K562 (cell line): ENCODE results near the gene EIF1. TPM values are rescaled to one million over a fixed set of nuclear protein-coding genes. Genes with fewer than 3 reads are reported as not detected.

Experiments used
- ATAC-seq: fragments of 200-7000 bp; cut with Tn5 transposase; 3 replicates; pipeline ENCODE4 v1.9.1; 2020; ENCODE audit warnings: moderate library complexity
- BruUV-seq: library from RNA; stranded (reverse); fragments of 400-500 nt; replicated peaks from 2 replicates; lab custom pipeline; 2021; lab: Mats Ljungman, UMichigan
- CTCF ChIA-PET: fragments of 300-600 bp; formaldehyde crosslinking; extraction: SDS; loops from one replicate; lab custom pipeline; 2021; ENCODE audit warnings: low intra/inter-chr PET ratio; lab: Yijun Ruan, JAX
- POLR2A ChIA-PET: fragments of 300-600, 350-650 bp; sonication (Branson Sonifier 250); formaldehyde crosslinking; extraction: SDS; loops from one replicate; lab custom pipeline; 2021; ENCODE audit warnings: antibody characterized with exemption, inconsistent platforms; lab: Yijun Ruan, JAX
- DNase-seq, 4 experiments: peaks; one replicate each; pipeline versions ENCODE4 v3.0.0 to v3.0.0-alpha.2; 2011 to 2018; ENCODE audit warnings: low spot score in 3 of 4, mixed read lengths in 3 of 4; ENCODE audit errors: extremely low read depth in 1 of 4
- FAIRE-seq: peaks from 2 replicates; lab custom pipeline; 2011; peaks lifted over from hg19 to GRCh38; lab: Jason Lieb, UNC
- H2AFZ ChIP-seq: 2 replicates; pipeline ENCODE4 v1.6.0; 2011; ENCODE audit warnings: low read depth, low read length, control low read depth, inconsistent platforms
- H3K27ac ChIP-seq: fragments of 200-600 bp; 3 replicates; pipeline ENCODE4 v1.8.0; 2011; ENCODE audit warnings: low read depth, mild to moderate bottlenecking, control low read depth, inconsistent platforms, low read length, moderate library complexity, mixed read lengths; ENCODE audit errors: extremely low read depth
- H3K27me3 ChIP-seq, 2 experiments: fragments of 300-600 bp in 1 of 2; 2 replicates in 1 of 2; 3 replicates in 1 of 2; pipeline versions ENCODE4 v1.6.0 to v1.8.0; 2011; ENCODE audit warnings: inconsistent platforms in 2 of 2, low read length in 2 of 2, mild to moderate bottlenecking in 1 of 2, mixed read lengths in 1 of 2, moderate library complexity in 1 of 2; ENCODE audit not compliant: control insufficient read depth in 2 of 2, insufficient read depth in 2 of 2
- H3K36me3 ChIP-seq: fragments of 300-600 bp; 3 replicates; pipeline ENCODE4 v1.8.0; 2011; ENCODE audit warnings: mild to moderate bottlenecking, low read length, inconsistent platforms; ENCODE audit not compliant: control insufficient read depth, insufficient read depth
- H3K4me1 ChIP-seq, 2 experiments: fragments of 200-600 bp in 1 of 2; replicated peaks in 1 of 2; 2 replicates in 1 of 2; 3 replicates in 1 of 2; pipeline versions ENCODE4 v1.5.1 to v1.8.0; 2011; ENCODE audit warnings: inconsistent platforms in 2 of 2, low read length in 2 of 2, mild to moderate bottlenecking in 1 of 2, mixed read lengths in 1 of 2, moderate library complexity in 1 of 2; ENCODE audit not compliant: control insufficient read depth in 2 of 2, insufficient read depth in 2 of 2
- H3K4me2 ChIP-seq: 2 replicates; pipeline ENCODE4 v1.6.1; 2011; ENCODE audit warnings: low read length, control low read depth, inconsistent platforms, mixed read lengths; ENCODE audit not compliant: insufficient read depth
- H3K4me3 ChIP-seq: fragments of 200-600 bp; sonication (generic), shearing (Covaris generic); 2 replicates; pipeline ENCODE4 v1.5.1; 2016; ENCODE audit warnings: control low read depth, inconsistent platforms
- H3K79me2 ChIP-seq: fragments of 200-600 bp; 3 replicates; pipeline ENCODE4 v1.8.0; 2011; ENCODE audit warnings: low read length, inconsistent platforms; ENCODE audit not compliant: control insufficient read depth, insufficient read depth
- H3K9ac ChIP-seq, 2 experiments: 2 replicates each; pipeline versions ENCODE4 v1.6.0 to v1.6.1; 2011; ENCODE audit warnings: low read depth in 2 of 2, low read length in 2 of 2, control low read depth in 1 of 2, inconsistent platforms in 1 of 2, mild to moderate bottlenecking in 1 of 2, mixed read lengths in 1 of 2; ENCODE audit not compliant: insufficient read depth in 1 of 2
- H3K9me1 ChIP-seq: one replicate; pipeline ENCODE4 v1.6.0; 2011; ENCODE audit warnings: inconsistent platforms, mild to moderate bottlenecking, low read length, moderate library complexity; ENCODE audit not compliant: control insufficient read depth, insufficient read depth
- H3K9me3 ChIP-seq: replicated peaks from 2 replicates; pipeline ENCODE4 v1.5.1; 2011; ENCODE audit warnings: low read depth, low read length, inconsistent platforms; ENCODE audit not compliant: control insufficient read depth, insufficient read depth
- H4K20me1 ChIP-seq: replicated peaks from 2 replicates; pipeline ENCODE4 v1.6.1; 2011; ENCODE audit warnings: low read length, inconsistent platforms, mixed read lengths; ENCODE audit not compliant: control insufficient read depth, insufficient read depth
- BHLHE40 ChIP-seq: IDR thresholded peaks from 2 replicates; pipeline ENCODE4 v1.6.1; 2011; ENCODE audit warnings: low read length, improper control_type of control experiment
- CBFA2T3 ChIP-seq: fragments of 450-650 bp; IDR thresholded peaks from 2 replicates; pipeline ENCODE4 v1.6.1; 2017
- MNT ChIP-seq, 2 experiments: fragments of 450-650 bp; conservative IDR thresholded peaks; 2 replicates each; pipeline ENCODE4 v1.6.1; 2017; ENCODE audit warnings: mild to moderate bottlenecking in 2 of 2, moderate library complexity in 2 of 2
- NEUROD1 ChIP-seq: fragments of 150-350 bp; IDR thresholded peaks from 2 replicates; pipeline ENCODE4 v1.6.1; 2014; ENCODE audit warnings: borderline replicate concordance, low read length, low read depth; ENCODE audit not compliant: partially characterized antibody
- NFIX ChIP-seq: fragments of 250-450 bp; sonication (Bioruptor Pico); IDR thresholded peaks from 2 replicates; pipeline ENCODE4 v1.4.0; 2020; ENCODE audit warnings: low read depth, mild to moderate bottlenecking, moderate library complexity
- YY1 ChIP-seq, 3 experiments: IDR thresholded peaks; 2 replicates each; pipeline ENCODE4 v1.6.1; 2011; ENCODE audit warnings: low read length in 2 of 3, mild to moderate bottlenecking in 2 of 3, moderate library complexity in 2 of 3, borderline replicate concordance in 1 of 3, control low read depth in 1 of 3, low read depth in 1 of 3; ENCODE audit not compliant: insufficient read depth in 3 of 3, insufficient replicate concordance in 2 of 3, control insufficient read depth in 1 of 3, insufficient read length in 1 of 3; ENCODE audit errors: extremely low read depth in 1 of 3
- whole genome bisulfite sequencing: fragments of 100-300 bp; shearing (Covaris generic); methylation state at CpG from one replicate; pipeline ENCODE4 v1.1.6; 2016; ENCODE audit warnings: low coverage, mixed read lengths; ENCODE audit not compliant: insufficient coverage; ENCODE audit errors: missing lambda C conversion rate; 5-methylcytosine and 5-hydroxymethylcytosine counted together
- in situ Hi-C: fragments of 300-500 bp; cut with MboI; formaldehyde crosslinking; loops from 4 replicates; pipeline ENCODE4 v1.15.0; 2018; ENCODE audit warnings: inconsistent platforms, mixed read lengths
- intact Hi-C: fragments of 100-400 bp; cut with micrococcal nuclease; formaldehyde crosslinking; loops from 2 replicates; pipeline ENCODE4 v1.14.2; 2022
- polyA plus RNA-seq, 8 experiments: library from polyadenylated mRNA; depleted of rRNA in 4 of 8; stranded (reverse) in 5 of 8; unstranded in 3 of 8; fragments of >200 nt; fragmentation: Nextera tagmentation in 2 of 8; fragmentation: Illumina TruSeq in 1 of 8; extraction: Ambion mirVana in 2 of 8; extraction: Trizol in 1 of 8; gene quantifications; 2 replicates each; pipeline versions ENCODE4 v1.2.1 to v1.2.3, GENCODE V29; 2011 to 2014; ENCODE audit warnings: inconsistent platforms in 1 of 8, missing spikeins in 1 of 8
- total RNA-seq, 7 experiments: library from RNA; depleted of rRNA in 6 of 7; stranded (reverse); fragments of >200 nt in 6 of 7; fragmentation: Illumina TruSeq in 2 of 7; extraction: Trizol in 2 of 7; gene quantifications; 2 replicates each; pipeline versions ENCODE4 v1.2.1 to v1.2.3, GENCODE V29; 2011 to 2021; ENCODE audit warnings: low replicate concordance in 1 of 7

EIF1 gene
- total and polyA plus RNA-seq, 9 of the 15 experiments (the other 6 are each of a cell fraction or from before 2014, with no cell fraction given) = 67.0 to 1,204 (median 320) TPM

- H3K4me1 ChIP-seq = peaks cover 0 to 19% of the 10 kb centered on the region in 2 experiments; a peak in 3 of 5 replicates
- 23% methylated on average over 7 of the region's 7 CpGs for WGBS
- no peak overlapping the region for H2AFZ ChIP-seq
- CTCF ChIA-PET = no interaction called here
- intact Hi-C loops (no loop called here), in situ Hi-C loops (no loop called here)
- H3K9me3 ChIP-seq = no peaks in the 10 kb centered on the region
- DNase-seq (no peak), ATAC-seq (no peak), FAIRE-seq (no peak)
- H3K79me2 ChIP-seq = no peaks in the 10 kb centered on the region
- H3K9ac ChIP-seq = no peak overlapping the region; a peak in 1 of 4 replicates
- no TSS peak for BruUV-seq
- no peak overlapping the region for H3K4me3 ChIP-seq
- H4K20me1 ChIP-seq = no peaks in the 10 kb centered on the region
- POLR2A ChIA-PET = interaction anchor here (0.6 to 1.7 kb wide), 2 partner anchors 32 to 904 kb away, joined by 3 read pairs; no protein-coding TSS in a partner anchor
- H3K36me3 ChIP-seq = no peaks in the 10 kb centered on the region
- no peaks in the 10 kb centered on the region for H3K9me1 ChIP-seq
- peaks cover 4 to 5% of the 10 kb centered on the region in 2 experiments; a peak in 2 of 5 replicates for H3K27me3 ChIP-seq
- H3K4me2 ChIP-seq = no peak overlapping the region
- TF ChIP-seq CBFA2T3 (peak; percentile 35; the same call in 1 of the 2 replicates), NFIX (CRISPR knock-in tag) (no peak), NEUROD1 (no peak)
- no peak overlapping the region for H3K27ac ChIP-seq
Observed at GRCh38 chr17:41722231-41722630, 33.5 kb downstream of the EIF1 start.

- peaks cover 3 to 29% of the 10 kb centered on the region in 2 experiments; a peak in 3 of 5 replicates for H3K4me1 ChIP-seq
- no peaks in the 10 kb centered on the region for H3K36me3 ChIP-seq
- ChIA-PET POLR2A (interaction anchor here (0.6 to 3.2 kb wide), 7 partner anchors 9 to 528 kb away, joined by 3 to 18 read pairs (median 3); partner anchors contain the start of gene EIF1), CTCF (no interaction called here)
- H3K9ac ChIP-seq = no peak overlapping the region; a peak in 1 of 4 replicates
- H3K27me3 ChIP-seq = no peaks in the 10 kb centered on the region; a peak in 1 of 5 replicates
- DNase-seq (no peak), ATAC-seq (peak; percentile 19; the same call in 2 of the 3 replicates), FAIRE-seq (no peak)
- in situ Hi-C loops (no loop called here), intact Hi-C loops (no loop called here)
- BruUV-seq = no TSS peak
- no peak for TF ChIP-seq MNT (conservative IDR thresholded peaks at IDR 0.05)
- peak; percentile 68 for TF ChIP-seq BHLHE40
- TF ChIP-seq YY1 (IDR thresholded peaks at IDR 0.05; ENCODE audit: borderline replicate concordance in 1 of 3, control insufficient read depth in 1 of 3, extremely low read depth in 1 of 3, insufficient read depth in 3 of 3, insufficient read length in 1 of 3, insufficient replicate concordance in 2 of 3, low read depth in 1 of 3, low read length in 2 of 3) = peak in 1 of 3 experiments; percentile 53
- no peak overlapping the region for H3K27ac ChIP-seq
- H3K9me1 ChIP-seq = no peaks in the 10 kb centered on the region
- H3K9me3 ChIP-seq = no peaks in the 10 kb centered on the region
- no peak overlapping the region for H2AFZ ChIP-seq
- no peaks in the 10 kb centered on the region for H3K79me2 ChIP-seq
- no peaks in the 10 kb centered on the region for H4K20me1 ChIP-seq
- 12% methylated on average over 10 of the region's 12 CpGs for WGBS
- no peak overlapping the region for H3K4me3 ChIP-seq
- no peak overlapping the region for H3K4me2 ChIP-seq
Observed at GRCh38 chr17:41723801-41724475, 35.3 kb downstream of the EIF1 start.
